NCI-H524 (cell line): ENCODE results near the gene TMEM17.
"Not testable (repeated sequence)": the region's sequence is repeated elsewhere in the genome, so short reads cannot be mapped to it uniquely, and the experiment has no call there.

Source experiments
- DNase-seq, 2 experiments: peaks; one replicate each; lab custom pipeline; 2025; lab: John Stamatoyannopoulos, UW

The TMEM17 gene

DNA sequence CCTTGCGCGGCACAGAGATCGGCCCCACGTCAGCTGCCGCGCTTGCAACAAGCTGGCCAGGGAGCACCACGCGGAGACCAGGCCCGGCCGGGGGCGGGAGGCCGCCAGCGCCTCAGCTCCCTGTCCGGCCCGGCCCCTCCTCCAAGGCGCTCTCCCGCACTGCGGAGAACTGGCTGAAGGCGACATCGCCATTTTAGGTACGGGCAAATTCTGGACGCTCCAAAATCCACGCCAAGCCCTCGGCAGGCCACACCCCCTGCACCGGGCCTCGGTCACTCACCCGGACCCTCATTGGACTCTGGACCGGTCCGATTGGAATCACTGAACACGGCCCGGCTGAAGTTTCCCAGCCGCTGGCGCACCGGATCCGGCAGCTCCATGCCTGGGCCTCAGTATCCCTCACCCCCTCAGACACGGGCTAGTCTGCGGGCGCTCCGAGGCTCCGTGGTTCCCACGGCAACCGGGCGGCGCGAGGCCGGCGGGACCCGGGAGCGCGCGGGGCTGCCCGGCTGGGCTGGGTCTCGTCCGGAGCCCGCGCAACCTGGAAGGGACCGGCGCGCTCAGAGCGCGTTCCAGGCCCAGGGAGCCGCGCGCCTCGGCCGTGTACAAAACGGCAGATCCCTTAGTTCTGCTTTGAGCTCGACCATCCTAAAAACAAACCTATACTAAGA lies at the start of gene TMEM17:
Gene TMEM17, minus strand, starts transcription at position 446 of the 671 bp plus-strand sequence. Its CDS starts 66 bp downstream, at position 380.
- peak; percentile 69 to 82 for DNase-seq

- no peak for DNase-seq
These were observed 48.4 kb upstream of the TMEM17 start for GRCh38 chr2:62554440-62554839.

- DNase-seq: no peak
These were observed 44.5 kb upstream of the TMEM17 start for GRCh38 chr2:62550461-62550860.

GRCh38 chr2:62547854-62548253 lies 41.9 kb upstream of the TMEM17 start:
- no peak for DNase-seq

DNA sequence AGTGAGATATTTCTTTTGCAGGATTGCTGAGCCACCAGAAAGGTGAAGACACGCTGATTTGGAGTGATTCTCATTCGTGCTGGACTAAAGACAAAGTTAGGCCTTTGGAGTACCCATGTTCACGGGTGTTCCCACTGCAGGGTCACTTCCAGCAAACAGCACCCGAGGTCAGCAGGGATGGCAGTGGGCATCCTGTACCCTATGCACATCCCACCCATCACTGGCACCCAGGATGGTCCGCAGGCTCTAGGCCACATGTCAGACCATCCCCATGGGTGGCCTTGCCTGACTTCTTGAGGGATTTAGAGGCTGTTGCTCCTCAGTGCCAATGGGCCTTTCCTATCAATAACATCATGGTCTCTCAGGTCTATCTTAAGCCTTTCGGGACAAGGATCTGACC lies 39.3 kb upstream of the TMEM17 start:
- no peak for DNase-seq

GRCh38 chr2:62540408-62541168 lies 34.6 kb upstream of the TMEM17 start:
- DNase-seq: no peak

DNA sequence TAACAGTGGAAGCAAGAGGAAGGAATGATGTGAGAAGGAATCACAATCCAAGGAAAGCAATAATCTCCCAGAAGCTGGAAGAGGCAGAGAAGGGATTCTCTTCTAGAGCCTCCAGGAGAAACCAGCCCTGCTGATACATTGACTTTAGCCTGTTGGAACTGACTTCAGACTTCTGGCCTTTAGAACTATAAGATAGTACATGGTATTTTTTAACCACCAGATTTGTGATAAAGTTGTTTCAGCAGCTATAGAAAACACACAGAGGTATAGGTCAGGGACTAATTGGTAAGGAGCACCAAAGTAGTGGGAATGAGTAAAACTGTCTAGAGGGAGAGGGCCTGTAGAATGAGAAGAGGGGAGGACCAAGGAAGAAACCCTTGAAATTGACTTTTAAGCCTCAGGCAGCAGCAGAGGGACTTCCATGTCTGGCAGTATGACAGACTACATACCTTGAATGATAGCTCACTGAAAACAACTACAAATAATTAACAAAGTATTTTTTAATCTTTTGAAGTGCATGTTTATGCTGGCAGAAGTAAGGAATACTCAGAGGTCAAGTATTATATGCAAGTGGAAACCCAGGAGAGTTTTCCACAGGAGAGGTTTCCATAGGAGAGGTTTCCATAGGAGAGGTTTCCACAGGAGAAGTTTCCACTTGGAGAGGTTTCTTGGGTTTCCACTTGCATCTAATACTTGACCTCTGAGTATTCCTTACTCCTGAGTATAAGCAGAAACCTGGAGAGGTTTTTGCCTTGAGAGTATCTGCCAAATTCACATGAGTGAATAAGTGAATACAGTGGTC lies 33.8 kb upstream of the TMEM17 start:
- no peak for DNase-seq

GRCh38 chr2:62538756-62539155 lies 32.8 kb upstream of the TMEM17 start:
- no peak for DNase-seq

GRCh38 chr2:62537814-62538213 lies 31.8 kb upstream of the TMEM17 start:
- no peak for DNase-seq

DNA sequence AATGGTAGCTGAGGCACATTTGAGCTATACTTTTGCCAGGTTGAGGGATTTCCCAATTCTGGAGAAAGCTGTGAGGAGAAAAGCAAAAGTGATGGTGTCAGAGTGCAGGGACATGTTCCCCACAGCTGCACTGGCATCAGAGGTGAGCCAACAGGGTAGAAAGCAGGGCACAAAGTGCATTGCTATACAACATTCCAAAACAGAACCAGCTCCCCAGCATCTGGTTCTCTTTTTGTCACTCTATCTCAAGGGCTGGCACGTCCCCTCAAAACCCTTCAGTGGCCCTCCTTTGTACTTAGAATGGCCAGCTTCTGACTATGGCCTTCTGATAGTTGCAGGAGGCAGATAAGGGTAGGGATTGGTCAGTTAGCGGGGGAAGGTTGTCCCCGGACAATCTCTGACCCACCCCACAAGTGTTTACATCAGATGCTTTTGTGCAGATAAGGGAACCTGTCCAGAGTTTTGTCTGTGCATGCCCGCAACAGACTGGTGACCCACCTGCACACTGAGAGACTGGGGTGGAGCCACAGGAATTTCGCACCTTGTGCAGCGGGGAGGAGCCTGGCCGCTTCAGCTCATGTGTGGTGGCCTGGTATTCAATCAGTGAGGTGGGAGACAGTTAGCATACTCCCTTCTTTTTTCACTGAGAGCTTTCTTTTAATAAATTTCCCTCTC lies 31.0 kb upstream of the TMEM17 start:
- no peak for DNase-seq

GRCh38 chr2:62535521-62535920 lies 29.5 kb upstream of the TMEM17 start:
- DNase-seq: not testable (repeated sequence)

DNA sequence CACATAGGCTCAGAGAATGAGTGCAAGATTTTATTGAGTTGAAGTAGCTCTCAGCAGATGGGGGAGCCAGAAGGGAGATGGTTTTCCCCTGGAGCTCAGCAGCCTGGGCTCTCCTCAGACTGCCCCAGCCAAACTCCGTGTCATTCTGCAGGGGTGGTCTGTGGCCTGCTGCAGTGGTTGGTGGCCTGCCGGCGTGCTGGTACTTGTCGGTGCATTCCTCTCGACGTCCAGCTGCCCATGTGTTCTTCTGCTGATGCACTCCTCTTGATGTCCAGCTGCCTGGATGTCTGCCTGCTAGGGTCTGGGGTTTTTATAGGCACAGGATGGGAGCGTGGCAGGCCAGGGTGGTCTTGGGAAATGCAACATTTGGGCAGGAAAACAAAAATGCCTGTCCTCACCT lies 25.6 kb upstream of the TMEM17 start:
- DNase-seq: no peak

- peak; percentile 24 to 59 for DNase-seq
These were observed 23.8 kb upstream of the TMEM17 start for GRCh38 chr2:62529758-62530157.

GRCh38 chr2:62527478-62528210 lies 21.6 kb upstream of the TMEM17 start:
- DNase-seq: no peak

DNA sequence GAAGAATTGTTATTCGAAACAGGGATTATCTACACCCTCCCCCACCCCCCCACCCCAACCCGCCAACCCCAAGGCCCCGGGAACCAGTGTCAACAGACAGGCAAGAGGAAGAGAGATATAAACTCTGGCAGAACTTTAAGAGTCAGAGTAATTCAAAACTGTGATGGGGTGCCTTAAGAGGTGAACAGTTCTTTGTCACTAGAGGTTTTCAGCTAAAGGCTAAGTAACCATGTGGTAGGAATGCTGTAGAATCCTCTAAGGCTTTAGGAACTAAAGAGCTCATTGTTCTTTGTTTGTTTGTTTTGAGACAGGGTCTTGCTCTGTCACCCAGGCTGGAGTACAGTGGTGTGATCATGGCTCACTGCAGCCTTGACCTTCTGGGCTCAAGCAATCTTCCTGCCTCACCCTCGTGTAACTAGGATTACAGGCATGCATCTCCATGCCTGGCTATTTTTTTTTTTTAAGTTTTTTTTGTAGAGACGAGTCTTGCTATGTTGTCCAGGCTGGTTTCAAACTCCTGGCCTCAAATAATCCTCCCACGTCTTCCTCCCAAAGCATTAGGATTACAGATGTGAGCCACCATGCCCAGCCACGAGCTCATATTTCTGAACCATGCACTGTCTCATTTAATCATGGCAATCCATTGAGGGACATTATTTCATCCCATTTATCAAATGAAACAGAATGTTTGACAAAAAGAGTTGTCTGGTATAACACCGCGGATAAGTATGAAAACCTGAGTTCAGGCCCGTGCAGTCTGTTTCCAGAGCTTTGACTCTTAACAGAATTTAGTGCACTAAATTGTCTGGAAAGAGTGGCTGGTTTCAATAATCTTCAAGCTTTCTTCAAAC lies 20.8 kb upstream of the TMEM17 start:
- no peak for DNase-seq

- DNase-seq: no peak
These were observed 19.7 kb upstream of the TMEM17 start for GRCh38 chr2:62525549-62526269.

DNA sequence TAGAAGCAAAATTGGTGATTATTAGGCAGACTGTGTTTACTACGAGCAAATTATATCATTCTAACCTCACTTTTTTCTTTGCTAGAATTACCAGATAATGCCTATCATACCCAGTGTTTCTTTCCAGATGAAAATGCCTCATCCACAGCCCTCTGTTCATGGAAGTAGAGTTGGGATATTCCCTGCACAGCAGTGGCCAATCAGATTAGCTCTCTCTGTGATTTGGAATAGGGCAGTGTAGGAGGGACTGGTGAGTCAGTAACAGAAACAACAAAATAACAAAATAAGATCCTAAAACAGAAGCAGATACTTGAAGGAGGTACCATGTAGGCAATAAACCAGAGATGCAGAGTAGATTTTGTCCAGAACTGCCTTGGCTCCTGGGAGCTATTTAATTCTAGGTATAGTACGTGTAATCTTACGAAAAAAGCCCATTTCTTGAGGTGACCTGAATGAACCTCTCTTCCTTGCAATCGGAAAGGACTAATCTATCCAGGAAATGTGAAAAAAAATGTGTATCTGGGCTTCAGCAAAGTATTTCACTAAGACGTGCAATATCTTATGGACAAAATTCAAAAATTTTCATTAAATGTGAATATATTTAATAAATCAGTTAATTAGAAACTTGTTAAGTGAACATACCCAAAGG lies 18.4 kb upstream of the TMEM17 start:
- DNase-seq: no peak

GRCh38 chr2:62521061-62521460 lies 15.1 kb upstream of the TMEM17 start:
- not testable (repeated sequence) for DNase-seq

- no peak for DNase-seq
These were observed 6.4 kb upstream of the TMEM17 start for GRCh38 chr2:62512384-62512783.
